GM18511 (cell line): ENCODE measurements around the gene TRAF3.
"Not testable (repeated sequence)": the region's sequence is repeated elsewhere in the genome, so short reads cannot be mapped to it uniquely, and the experiment has no call there.

Source experiments
- ATAC-seq: cut with Tn5 transposase; IDR thresholded peaks from one replicate; pipeline ENCODE4 v1.9.1; 2021; ENCODE audit warnings: mild to moderate bottlenecking, moderate library complexity; ENCODE audit not compliant: unreplicated experiment

Gene TRAF3

DNA sequence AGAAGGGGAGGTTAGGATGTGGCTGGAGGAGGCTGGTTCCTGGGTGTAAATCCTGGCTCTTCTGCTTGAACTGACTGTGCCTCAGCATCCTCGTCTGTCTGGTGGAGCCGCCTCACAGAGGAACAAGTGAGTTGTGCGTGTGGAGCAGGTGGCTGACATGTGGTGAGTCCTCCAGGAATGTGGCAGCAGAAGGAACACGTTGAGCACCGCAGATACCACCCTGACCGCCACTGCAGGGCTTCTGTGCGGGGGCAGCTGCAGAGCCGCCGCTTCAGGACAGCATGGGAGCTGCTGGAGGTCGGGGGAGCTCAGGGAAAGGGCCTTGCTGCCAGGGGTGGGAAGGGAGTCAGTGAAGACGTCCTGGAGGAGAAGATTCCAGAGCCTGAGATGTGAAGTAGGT, 48.9 kb downstream of the TRAF3 start:
- no peak for ATAC-seq

DNA sequence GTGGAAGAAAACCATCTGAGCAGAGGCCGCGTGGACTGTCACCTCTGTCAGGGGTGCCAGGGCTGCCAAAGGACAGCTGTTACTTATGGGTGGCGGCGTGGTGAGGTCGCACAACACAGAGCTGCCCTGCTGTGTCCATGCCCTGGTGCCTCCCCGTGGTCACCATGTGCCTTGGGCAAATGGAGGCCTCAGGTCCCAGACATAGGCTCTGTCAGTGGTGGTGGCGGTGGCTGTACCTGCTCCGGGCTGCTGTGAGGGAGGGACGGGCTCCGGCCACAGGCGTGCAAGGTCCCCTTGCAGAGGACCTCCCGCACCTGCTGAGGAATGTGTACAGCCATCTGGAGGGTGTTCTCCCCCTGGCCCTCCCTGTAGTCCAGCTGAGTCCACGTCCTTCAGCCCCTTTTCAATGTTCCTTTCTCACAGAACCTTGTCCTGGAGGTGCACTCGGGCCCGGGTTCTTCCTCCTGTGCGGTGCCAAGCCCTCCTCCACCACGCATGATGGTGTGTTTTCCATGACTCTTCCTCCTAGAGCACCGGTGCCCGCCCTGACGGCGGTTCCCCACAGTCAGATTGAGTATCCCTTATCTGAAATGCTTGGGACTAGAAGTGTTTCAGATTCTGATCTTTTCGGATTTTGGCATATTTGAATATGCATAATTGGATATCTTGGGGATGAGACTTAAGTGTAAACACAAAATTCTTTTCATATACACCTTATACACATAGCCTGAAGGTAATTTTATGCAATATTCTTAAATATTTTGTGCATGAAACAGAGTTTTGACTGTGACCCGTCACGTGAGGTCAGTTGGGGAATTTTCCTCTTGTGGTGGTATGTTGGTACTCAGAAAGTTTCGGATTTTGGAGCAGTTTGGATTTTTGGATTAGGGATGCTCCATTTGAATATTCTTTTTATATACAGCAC, 49.8 kb downstream of the TRAF3 start:
- no peak for ATAC-seq

DNA sequence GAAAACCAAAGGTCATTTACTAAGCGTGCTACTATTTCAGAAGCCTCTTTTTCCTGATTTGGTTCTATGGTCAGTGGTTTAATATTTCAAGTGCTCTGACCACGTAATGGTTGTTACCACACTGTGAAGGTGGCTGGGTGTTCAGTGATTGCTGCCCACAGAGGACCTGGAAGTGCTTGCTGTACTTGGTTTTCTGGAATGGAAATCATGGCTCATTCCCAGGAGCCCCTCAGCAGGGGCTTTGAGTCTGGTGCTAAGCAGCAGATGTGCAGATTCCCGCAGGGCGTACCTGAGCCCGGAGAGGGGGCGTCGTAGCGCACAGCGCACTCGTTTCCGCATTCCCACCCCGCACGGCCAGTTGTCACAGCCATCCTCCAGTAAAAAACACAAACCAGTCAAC, 50.5 kb downstream of the TRAF3 start:
- ATAC-seq: no peak

DNA sequence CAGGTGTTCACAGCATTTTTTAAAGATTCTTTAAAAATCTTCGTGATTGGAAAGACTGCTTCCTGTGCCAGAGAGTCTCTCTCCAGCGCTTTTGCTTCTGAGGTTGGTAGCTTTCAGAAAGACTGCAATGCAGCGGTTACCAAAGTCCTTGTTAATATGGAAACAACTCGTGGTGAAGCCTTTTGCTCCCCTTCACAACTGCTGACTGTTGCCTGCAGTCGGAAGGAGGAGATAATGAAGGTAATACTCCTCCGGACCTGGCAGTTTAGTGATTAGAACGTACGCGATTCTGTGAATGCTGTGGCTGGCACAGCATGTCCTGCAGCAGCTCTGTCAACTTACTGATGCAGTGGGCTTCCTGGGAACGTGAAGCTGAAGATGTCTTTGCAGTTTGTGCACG, 50.9 kb downstream of the TRAF3 start:
- no peak for ATAC-seq

DNA sequence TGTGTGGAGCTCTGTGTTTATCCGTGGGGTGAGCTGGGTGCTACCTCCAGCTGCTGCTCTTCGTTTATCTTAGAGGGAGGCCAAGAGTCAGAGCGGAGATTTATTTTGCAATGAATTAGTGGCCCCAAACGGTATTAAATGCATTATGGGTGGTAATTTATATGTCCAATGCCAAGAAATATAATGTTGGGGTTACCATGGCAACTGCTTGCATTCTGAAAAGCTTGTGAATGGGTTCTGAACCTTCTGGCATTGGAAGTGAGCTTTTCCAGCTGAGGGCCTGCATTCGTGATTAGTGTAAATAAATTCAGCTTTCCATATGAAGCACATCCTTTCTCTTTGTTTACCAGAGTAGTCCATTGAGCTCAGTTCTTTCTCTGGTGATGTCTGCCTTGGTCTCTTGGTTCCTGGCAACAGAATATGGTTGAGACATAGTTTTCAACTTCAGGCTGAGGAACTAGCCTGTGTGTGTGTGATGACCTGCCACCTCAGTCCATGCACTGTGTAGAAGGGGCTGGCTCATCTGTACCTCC, 51.8 kb downstream of the TRAF3 start:
- no peak for ATAC-seq

DNA sequence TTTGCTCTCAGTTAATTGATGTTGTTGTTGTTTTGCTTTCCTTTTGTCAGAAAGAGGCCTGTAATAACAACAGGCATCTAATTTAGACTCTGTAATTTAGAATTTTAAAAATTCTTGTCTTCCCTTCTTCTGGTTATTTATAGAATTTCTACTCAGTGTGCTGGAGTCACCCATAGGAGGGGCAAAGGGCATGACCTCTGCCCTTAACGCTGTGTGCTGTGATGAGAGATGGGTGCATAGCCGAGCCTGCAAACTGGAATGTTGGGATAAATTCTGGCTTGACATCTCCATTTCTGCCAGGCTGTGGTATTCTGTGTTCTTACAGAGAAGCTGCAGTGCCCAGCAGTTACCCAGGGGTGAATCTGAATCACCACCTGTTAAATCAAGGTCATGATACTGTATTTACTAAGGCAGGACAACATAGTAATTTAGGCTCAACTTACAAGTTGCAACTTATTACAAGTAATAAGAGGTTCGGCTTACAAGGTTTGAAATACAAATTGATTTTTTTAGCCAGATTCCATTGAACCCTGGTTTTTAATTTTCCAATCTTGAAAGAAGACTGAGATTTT, 53.3 kb downstream of the TRAF3 start:
- ATAC-seq: no peak

DNA sequence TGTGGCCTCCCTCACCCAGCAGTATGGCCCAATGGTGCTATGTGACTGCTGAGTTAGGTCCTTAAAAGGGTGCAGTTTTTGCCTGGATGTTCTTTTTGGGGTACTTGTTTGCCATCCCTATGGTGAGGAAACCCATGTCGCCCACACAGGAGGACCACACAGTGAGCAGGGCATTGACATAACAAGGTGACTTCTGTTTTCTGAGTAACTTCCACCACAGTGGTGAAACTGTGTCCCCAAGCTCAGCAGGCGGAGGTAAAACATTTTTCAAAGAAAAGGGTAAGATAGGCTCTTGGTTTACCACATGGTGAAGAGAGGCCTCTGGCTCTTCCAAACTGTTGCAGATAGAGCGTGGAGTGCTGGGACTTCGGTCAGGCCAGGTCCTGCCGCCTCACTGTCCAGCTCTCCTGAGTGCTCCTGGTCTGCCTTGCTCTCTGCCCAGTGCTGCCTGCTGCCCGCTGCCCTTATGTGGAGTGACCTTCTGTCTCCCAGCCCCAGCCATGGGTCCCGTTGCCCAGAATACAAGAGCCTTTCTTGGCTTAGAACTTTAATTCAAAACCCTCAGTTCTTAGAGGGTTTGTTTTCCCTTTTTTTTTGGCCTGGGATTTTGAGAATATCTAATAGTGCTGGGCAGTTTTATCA, 54.0 kb downstream of the TRAF3 start:
- ATAC-seq: no peak

DNA sequence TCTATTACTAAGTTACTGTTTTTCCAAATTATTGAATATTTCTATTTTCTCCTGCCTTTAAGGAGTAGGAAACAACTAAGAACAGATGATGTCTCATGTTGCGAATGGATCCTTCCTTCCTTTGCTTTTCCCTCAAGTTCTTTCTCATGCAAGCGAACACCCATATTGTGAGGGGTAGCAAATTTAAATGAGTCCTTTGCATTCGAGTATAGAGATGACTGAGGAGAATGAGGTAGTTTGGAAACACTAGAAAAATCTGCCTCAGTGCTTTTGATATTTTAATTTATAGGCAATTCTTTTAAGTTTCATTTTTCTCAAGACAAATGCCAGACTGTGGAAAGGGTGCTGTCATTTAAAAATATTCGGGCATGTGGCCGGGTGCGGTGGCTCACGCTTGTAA, 56.1 kb downstream of the TRAF3 start:
- ATAC-seq: no peak

DNA sequence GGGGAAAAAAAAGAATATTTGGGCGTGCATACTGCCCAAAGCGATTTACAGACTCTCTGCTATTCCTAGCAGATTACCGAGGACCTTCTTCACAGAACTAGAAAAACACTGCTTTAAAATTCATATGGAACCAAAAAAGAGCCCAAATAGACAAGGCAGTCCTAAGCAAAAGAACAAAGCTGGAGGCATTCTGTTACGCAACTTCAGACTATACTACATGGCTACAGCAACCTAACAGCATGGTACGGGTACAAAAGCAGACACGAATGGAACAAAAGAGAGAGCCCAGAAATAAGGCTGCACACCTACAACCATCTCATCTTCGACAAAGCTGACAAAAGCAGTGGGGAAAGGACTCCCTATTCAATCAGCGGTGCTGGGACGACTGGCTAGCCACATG, 56.7 kb downstream of the TRAF3 start:
- ATAC-seq: no peak

DNA sequence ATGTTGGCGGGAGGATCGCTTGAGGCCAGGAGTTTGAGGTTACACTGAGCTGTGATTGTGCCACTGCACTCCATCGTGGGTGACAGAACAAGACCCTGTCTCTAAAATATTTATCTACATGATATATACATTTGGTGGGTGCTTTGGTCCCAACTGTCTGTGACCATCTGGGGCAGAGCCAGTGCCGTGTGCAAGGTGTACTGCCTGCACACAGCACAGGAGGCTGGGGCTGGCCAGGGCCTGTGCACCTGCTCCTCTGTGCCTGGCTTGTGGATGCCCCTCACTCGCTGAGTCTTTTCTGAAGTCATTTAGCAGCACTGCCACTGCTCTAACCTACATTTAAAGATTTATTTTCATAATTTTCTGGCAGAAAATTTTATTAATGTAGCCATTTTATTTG, 58.7 kb downstream of the TRAF3 start:
- no peak for ATAC-seq

DNA sequence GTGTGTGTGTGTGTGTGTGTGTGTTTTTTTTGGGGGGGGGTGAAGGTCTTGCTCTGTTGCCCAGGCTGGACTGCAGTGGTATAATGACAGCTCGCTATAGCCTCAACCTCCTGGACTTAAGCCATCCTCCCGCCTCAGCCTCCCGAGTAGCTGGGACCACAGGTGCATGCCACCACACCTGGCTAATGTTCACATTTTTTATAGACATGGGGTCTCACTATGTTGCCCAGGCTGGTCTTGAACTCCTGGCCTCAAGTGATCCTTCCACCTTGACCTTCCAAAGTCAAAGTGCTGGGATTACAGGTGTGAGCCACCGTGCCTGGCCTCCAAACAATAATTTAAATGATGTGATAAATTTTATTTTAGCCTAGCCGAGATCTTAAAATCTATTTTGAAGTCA, 59.9 kb downstream of the TRAF3 start:
- not testable (repeated sequence) for ATAC-seq

DNA sequence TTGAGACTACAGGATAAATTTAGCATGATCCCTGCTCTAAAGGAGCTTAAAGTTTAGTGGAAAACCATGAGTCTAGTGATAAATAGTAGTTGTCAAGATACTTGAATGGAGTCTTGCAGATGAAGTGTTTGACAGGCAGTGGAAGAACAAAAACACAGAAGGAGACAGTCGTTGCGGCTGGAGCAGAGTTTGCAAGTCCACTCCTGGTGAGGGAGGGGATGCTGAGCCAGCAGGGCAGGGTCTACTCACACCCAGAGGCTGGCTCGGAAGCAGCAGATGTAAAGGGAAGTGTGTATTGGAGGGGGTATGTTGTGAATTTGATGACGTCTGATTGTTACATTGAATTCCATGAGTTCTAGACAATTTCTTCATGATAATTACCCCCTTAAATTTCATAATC, 61.3 kb downstream of the TRAF3 start:
- ATAC-seq: no peak

DNA sequence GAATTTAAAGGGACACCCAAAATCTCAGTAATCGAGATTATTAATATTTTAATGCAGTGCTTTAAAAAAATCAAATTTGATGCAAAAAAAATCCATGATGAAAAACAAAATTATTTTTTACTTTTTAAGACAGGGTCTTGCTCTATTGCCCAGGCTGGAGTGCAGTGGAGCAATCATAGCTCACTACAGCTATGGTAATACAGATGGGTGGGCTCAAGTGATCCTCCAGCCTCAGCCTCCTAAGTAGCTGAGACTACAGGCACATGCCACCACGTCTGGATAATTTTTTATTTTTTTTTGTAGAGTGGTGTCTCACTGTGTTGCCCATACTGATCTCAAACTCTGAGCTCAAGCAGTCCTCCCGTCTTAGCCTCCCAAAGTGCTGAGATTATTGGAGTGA, 62.9 kb downstream of the TRAF3 start:
- ATAC-seq: no peak

DNA sequence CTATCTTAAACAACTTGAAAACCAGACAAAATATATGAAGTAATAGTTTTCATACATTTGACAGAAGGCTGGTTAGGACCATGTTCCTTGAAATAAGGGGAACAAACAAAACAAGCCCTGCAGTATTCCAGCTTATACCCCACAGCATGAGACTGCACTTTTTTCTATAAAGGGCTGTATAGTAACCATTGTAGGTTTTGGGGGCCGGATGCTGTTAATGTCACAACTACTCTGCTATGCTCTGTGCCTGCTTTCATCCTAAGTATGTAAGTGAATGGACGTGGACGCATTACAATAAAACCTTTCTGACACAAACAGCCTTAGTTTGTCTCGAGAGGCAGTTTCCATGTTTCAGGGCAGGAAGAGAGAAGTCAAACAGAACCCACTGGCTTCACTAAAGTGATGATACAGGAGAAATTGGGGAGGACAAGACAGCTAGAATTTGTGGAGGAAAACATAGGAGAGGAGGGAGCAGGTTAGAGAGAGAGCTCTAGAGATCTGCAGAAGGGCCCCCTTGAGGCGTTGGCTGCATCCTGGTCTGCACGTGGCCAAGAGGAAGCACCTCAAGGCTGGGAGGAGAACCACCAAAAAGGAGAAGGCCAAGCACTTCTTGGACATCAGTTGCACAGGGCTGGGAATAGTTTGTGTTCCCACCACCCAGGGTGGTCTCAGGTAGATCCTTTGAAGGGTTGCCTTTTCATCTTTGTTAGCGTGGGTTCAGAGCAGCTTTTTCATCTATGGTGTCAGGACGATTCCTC, 63.7 kb downstream of the TRAF3 start:
- ATAC-seq: no peak

DNA sequence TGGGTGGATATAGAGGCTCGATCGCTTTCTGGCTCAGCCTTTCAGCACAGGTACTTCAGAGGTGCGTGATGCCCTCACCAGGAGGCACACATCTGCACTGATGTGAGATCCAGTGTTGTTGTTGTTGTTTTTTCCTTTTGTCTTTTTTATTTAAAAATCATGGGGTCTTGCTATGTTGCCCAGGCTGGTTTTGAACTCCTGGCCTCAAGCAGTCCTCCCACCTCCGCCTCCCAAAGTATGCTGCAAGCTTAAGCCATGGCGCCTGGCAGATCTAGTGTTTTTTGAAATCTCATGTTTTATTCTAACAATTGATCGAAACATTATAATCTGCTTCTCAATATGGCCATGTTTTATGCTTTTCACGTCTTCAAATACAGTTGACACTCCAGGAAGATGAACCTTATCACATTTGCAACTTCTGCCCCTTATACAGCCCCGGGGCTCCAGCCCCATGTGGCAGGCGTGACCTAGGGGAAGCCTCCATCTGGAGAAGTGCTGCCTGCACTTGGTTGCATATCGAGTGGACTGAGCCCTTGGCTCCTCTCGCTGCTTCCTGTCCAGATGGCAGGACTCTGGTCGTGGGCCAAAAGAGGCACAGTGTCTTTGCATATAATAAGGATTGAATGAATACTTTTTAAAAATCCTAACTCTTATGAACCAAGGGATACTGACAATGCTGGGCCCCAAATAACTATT, 71.7 kb downstream of the TRAF3 start:
- ATAC-seq: no peak

DNA sequence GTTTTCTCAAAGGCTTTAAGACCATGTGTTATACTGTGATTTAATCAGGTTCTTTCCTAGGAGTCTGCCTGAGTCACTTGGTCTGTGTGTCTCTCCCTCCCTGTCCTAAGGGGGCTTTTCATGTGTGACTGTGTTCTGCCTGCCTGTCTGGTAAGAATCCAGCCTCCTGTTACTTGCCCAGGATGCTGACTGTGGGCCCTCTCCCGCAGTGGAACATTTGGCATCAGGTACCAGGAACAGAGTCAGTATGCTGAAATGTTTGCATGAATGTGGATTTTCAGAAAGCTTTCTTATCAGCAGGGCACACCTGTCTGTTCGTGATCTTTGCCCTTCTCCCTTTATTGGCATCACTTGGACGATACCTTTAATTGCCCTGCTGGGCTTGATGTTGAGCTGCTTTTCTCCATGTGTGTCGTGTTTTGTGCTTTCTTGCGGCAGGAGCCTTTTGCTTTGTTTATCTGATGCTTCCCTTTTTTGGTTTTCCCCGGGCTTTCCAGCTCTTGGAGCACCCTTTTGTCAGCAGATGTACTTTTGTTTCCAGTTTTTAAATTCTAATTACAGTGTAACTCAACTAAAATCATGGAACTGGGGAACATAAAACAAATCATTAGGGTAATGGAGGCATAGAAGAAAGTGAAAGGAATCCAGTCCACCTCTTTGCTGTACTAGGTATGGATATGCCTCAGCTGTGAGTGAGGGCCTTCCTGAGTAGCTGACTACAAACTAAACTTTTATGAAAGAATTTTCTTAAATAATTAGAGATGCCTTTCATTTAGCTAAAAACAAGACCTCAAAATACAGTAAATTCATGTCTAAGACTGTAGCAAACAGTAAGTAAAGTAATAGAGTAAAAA, 72.5 kb downstream of the TRAF3 start:
- no peak for ATAC-seq

DNA sequence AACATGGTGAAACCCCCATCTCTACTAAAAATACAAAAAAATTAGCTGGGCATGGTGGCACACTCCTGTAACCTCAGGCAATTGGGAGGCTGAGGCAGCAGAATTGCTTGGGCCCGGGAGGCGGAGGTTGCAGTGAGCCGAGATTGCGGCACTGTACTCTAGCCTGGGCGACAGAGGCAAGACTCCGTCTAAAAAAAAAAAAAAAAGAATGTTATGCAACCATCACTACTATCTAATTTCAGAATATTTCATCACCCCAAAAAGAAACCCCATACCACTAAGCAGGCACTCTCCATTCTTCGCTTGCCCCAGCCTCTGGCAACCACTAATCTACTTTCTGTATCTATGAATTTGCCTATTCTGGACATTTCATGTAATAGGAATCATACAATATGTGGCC, 76.4 kb downstream of the TRAF3 start:
- no peak for ATAC-seq

DNA sequence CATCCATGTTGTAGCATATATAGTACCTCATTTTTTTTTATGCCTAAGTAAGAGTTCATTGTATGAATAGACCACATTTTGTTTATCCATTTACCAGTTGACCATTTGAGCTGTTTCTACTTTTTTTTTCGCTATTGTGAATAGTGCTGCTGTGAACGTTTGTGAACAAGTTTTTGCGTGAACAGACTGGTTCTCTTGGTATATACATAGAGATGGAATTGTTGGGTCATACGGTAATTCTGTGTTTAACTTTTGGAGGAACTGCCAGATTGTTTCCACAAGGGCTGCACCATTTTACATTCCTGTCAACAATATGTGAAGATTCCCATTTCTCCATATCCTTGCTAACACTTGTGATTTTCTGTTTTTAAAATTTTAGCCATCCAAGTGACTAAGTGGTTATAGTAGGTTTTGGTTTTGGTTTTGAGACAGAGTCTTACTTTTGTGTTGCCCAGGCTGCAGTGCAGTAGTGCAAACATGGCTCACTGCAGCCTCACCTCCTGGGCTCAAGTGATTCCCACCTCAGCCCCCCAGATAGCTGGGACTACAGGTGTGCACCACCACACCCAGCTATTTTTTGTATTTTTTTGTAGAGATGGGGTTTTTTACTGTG, 76.9 kb downstream of the TRAF3 start:
- no peak for ATAC-seq

DNA sequence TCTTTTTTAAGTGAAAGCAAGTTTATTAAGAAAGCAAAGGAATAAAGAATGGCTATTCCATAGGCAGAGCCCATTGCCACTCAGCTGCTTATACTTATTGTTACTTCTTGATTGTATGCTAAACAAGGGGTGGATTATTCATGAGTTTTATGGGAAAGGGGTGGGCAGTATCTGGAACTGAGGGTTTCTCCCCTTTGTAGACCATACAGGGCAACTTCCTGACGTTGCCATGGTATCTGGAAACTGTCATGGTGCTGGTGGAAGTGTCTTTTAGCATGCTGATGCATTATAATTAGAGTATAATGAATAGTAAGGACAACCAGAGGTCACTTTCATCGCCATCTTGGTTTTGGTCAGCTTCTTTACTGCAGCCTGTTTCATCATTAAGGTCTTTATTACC, 78.9 kb downstream of the TRAF3 start:
- no peak for ATAC-seq
